Neural cell (in vitro differentiated cells): ENCODE data around the gene XXYLT1.

Experiments
- CTCF ChIP-seq: fragments of 450-650 bp; IDR thresholded peaks from 2 replicates; pipeline ENCODE4 v1.5.1; 2014; ENCODE audit warnings: antibody characterized with exemption, mild to moderate bottlenecking, moderate library complexity; ENCODE audit not compliant: poor library complexity, severe bottlenecking
- EZH2 ChIP-seq: fragments of 200-600, 300-800 bp; shearing (Covaris generic), sonication (generic); IDR thresholded peaks from 2 replicates; pipeline ENCODE4 v1.6.1; 2014; ENCODE audit warnings: antibody characterized with exemption, low read length, borderline replicate concordance, mild to moderate bottlenecking; ENCODE audit not compliant: insufficient read depth, poor library complexity, severe bottlenecking
- POLR2AphosphoS5 ChIP-seq: IDR thresholded peaks from 2 replicates; pipeline ENCODE4 v1.6.1; 2012
- RAD21 ChIP-seq: fragments of 450-650 bp; conservative IDR thresholded peaks from 2 replicates; pipeline ENCODE4 v1.6.1; 2014; ENCODE audit warnings: antibody characterized with exemption, mild to moderate bottlenecking, moderate library complexity
- REST ChIP-seq: IDR thresholded peaks from 2 replicates; pipeline ENCODE4 v1.6.1; 2012; ENCODE audit warnings: borderline replicate concordance
- TAF1 ChIP-seq: IDR thresholded peaks from 2 replicates; pipeline ENCODE4 v1.6.1; 2012; ENCODE audit warnings: low read depth

DNA sequence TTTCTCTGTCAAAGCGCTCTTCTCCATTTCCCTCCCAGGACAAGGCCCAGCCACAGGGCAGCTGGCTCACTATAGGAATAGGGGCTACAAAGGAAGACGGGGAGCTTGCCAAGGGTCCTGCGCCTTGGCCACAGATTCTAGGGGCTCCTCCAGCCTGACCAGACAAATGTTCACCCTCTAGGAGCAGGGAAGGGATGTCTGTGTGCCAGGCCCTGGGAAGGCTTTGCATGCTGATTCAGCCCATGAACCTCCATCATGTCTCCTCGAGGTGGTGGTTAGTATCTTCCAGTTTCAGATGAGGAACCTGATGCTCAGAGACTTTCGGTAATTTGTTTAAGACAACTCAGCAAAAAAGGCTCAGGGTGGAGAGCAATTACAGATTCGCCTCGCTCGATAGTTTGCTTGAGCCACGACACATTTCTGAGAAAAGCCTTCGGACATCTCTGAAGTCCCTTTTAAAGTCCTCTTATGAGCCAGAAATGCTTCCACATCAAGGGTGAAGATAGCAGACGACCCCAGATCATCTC, 110.0 kb downstream of the XXYLT1 start:
- no peak for TF ChIP-seq CTCF
- no peak for TF ChIP-seq RAD21
- TF ChIP-seq POLR2AphosphoS5 = no peak
- TF ChIP-seq EZH2 = no peak
- TF ChIP-seq TAF1 = no peak
- TF ChIP-seq REST = no peak
